ENCODE data around the gene CD200. TPM values are rescaled to one million over a fixed set of nuclear protein-coding genes. Genes with fewer than 3 reads are reported as not detected.

CD200 gene
- total RNA-seq, 1 donor: 3.3 TPM

- DNase-seq (ENCODE audit: low read depth): no peak
- TF ChIP-seq, protein P1, sequence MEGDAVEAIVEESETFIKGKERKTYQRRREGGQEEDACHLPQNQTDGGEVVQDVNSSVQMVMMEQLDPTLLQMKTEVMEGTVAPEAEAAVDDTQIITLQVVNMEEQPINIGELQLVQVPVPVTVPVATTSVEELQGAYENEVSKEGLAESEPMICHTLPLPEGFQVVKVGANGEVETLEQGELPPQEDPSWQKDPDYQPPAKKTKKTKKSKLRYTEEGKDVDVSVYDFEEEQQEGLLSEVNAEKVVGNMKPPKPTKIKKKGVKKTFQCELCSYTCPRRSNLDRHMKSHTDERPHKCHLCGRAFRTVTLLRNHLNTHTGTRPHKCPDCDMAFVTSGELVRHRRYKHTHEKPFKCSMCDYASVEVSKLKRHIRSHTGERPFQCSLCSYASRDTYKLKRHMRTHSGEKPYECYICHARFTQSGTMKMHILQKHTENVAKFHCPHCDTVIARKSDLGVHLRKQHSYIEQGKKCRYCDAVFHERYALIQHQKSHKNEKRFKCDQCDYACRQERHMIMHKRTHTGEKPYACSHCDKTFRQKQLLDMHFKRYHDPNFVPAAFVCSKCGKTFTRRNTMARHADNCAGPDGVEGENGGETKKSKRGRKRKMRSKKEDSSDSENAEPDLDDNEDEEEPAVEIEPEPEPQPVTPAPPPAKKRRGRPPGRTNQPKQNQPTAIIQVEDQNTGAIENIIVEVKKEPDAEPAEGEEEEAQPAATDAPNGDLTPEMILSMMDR (IDR thresholded peaks at IDR 0.05; ENCODE audit: insufficient read depth, low read length): no peak
- no peak overlapping the region for H3K4me3 ChIP-seq (ENCODE audit: low read depth, low read length)
Measured at GRCh38 chr3:112365636-112366035, 32.7 kb downstream of the CD200 start.

GRCh38 chr3:112366522-112366921, 33.6 kb downstream of the CD200 start:
- no peak for DNase-seq (ENCODE audit: low read depth)
- TF ChIP-seq, protein P1 (IDR thresholded peaks at IDR 0.05; ENCODE audit: insufficient read depth, low read length): no peak
- no peak overlapping the region for H3K4me3 ChIP-seq (ENCODE audit: low read depth, low read length)

GRCh38 chr3:112371569-112371968, 38.6 kb downstream of the CD200 start:
- H3K4me3 ChIP-seq (ENCODE audit: low read depth, low read length): no peak overlapping the region
- TF ChIP-seq, protein P1 (IDR thresholded peaks at IDR 0.05; ENCODE audit: insufficient read depth, low read length): no peak
- no peak for DNase-seq (ENCODE audit: low read depth)

DNA sequence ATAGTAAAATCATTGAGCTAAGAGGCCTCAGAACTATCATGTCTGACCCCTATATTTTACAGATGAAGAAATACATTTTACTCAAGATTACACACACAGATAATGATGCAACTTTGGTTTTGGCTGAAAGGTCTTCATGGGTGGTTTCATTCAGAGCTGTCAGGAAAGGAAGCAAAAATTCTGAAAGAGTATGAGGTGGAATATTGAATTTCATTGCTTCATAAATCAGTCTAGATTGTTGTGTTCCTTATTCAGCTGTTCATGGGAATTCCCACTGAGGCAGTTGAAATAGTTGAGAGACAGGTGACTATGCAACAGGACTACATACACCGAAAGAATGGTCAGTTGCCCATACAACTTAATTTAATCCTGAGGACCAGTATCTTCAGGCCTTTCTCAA, 39.4 kb downstream of the CD200 start:
- peak; percentile 52 for DNase-seq (ENCODE audit: low read depth)
- no peak overlapping the region for H3K4me3 ChIP-seq (ENCODE audit: low read depth, low read length)
- TF ChIP-seq, protein P1 (IDR thresholded peaks at IDR 0.05; ENCODE audit: insufficient read depth, low read length): no peak

DNA sequence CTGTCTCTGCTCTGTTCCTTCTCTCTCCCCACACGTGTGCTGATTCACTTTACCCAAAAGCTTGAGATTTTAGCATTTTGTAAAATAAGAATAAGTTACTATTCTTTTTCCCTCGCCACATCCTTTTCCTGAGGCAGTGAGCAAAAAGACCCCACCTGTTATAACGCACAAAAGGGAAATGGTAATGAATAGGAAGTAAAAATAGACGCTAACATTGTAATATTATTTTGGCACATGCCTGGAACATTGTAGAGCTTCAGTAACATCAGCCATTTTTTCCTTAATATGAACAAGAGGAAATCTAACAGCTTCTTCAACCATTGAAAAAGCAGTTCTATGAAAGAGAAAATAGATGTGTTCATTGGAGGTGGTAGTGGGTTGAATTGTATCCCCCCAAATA, 40.5 kb downstream of the CD200 start:
- no peak for DNase-seq (ENCODE audit: low read depth)
- TF ChIP-seq, protein P1 (IDR thresholded peaks at IDR 0.05; ENCODE audit: insufficient read depth, low read length): no peak
- no peak overlapping the region for H3K4me3 ChIP-seq (ENCODE audit: low read depth, low read length)

GRCh38 chr3:112373924-112374323, 41.0 kb downstream of the CD200 start:
- TF ChIP-seq, protein P1 (IDR thresholded peaks at IDR 0.05; ENCODE audit: insufficient read depth, low read length): no peak
- no peak overlapping the region for H3K4me3 ChIP-seq (ENCODE audit: low read depth, low read length)
- DNase-seq (ENCODE audit: low read depth): no peak

DNA sequence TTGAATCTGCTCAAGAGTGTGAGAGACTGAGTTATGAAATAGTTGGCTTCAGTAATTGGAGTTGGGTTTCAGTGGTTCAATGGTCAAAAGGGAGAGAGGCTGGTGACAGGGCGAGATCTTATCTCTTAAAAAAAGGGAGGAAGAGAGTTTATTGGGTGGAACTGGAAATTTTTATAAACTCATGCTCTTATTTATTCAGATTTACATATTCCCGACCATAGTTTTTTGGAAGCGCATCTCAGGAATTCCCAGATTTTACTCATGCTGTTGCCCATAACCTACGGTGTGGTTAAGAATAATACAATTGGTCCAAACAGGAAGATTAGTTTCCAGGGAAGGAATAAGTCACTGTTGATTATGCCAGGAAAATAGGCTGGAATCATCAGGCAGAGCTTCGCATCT, 41.4 kb downstream of the CD200 start:
- TF ChIP-seq, protein P1 (IDR thresholded peaks at IDR 0.05; ENCODE audit: insufficient read depth, low read length): no peak
- peak; percentile 85 for DNase-seq (ENCODE audit: low read depth)
- H3K4me3 ChIP-seq (ENCODE audit: low read depth, low read length): no peak overlapping the region
